Activated naive CD8-positive, alpha-beta T cell treated with anti-CD3 and anti-CD28 coated beads, Interleukin-2, amount 50 U/mL, for 24 hours (primary cell): ENCODE measurements around the gene CYB561A3.

Source experiments
- ATAC-seq: fragments of 150-1000 bp; cut with Tn5 transposase; one replicate; pipeline ENCODE4 v1.10.0; 2021
- DNase-seq: peaks from one replicate; pipeline ENCODE4 v3.0.0; 2021
- H3K27ac Mint-ChIP-seq: one replicate; pipeline ENCODE4 v1.8.0; 2021; ENCODE audit warnings: mild to moderate bottlenecking, mixed read lengths
- H3K27me3 Mint-ChIP-seq: one replicate; pipeline ENCODE4 v1.8.0; 2021; ENCODE audit warnings: mixed read lengths
- H3K36me3 Mint-ChIP-seq: one replicate; pipeline ENCODE4 v1.8.0; 2021; ENCODE audit warnings: low read depth, mixed read lengths
- H3K4me1 Mint-ChIP-seq: one replicate; pipeline ENCODE4 v1.8.0; 2021; ENCODE audit warnings: mixed read lengths
- H3K4me3 Mint-ChIP-seq: one replicate; pipeline ENCODE4 v1.8.0; 2021; ENCODE audit warnings: mild to moderate bottlenecking, moderate library complexity, mixed read lengths
- H3K9me3 Mint-ChIP-seq: one replicate; pipeline ENCODE4 v1.8.0; 2021; ENCODE audit warnings: mixed read lengths

CYB561A3 gene

GRCh38 chr11:61332797-61333549 lies 28.7 kb downstream of the CYB561A3 start, which contains the start of the genes DDB1 and TKFC:
Gene DDB1, minus strand, starts transcription at chr11:61333105. Its CDS starts 137 bp downstream, at chr11:61332968.
Gene TKFC, plus strand, starts transcription at chr11:61333228. Its CDS starts 1,501 bp downstream, at chr11:61334729.
- H3K36me3 Mint-ChIP-seq: peaks cover 35% of the 10 kb centered on the region
- H3K4me1 Mint-ChIP-seq: peaks cover 66% of the 10 kb centered on the region
- H3K9me3 Mint-ChIP-seq: no peaks in the 10 kb centered on the region
- peak; percentile 99 for DNase-seq
- H3K27ac Mint-ChIP-seq: peak within 1 kb of the TSS; percentile 98
- H3K4me3 Mint-ChIP-seq: peak within 1 kb of the TSS; percentile 97
- peak; percentile 95 for ATAC-seq
- H3K27me3 Mint-ChIP-seq: no peaks in the 10 kb centered on the region

GRCh38 chr11:61332281-61332796 lies 29.3 kb downstream of the CYB561A3 start:
- H3K27me3 Mint-ChIP-seq: no peaks in the 10 kb centered on the region
- peaks cover 72% of the 10 kb centered on the region for H3K4me1 Mint-ChIP-seq
- peak overlapping the region; percentile 98 for H3K27ac Mint-ChIP-seq
- H3K9me3 Mint-ChIP-seq: no peaks in the 10 kb centered on the region
- peak overlapping the region; percentile 97 for H3K4me3 Mint-ChIP-seq
- DNase-seq (no peak), ATAC-seq (no peak)
- H3K36me3 Mint-ChIP-seq: peaks cover 41% of the 10 kb centered on the region

GRCh38 chr11:61331651-61332050 lies 30.0 kb downstream of the CYB561A3 start:
- Mint-ChIP-seq H3K27me3 (no peaks in the 10 kb centered on the region), H3K4me1 (peaks cover 67% of the 10 kb centered on the region), H3K4me3 (peak overlapping the region; percentile 97), H3K9me3 (no peaks in the 10 kb centered on the region), H3K27ac (peak overlapping the region; percentile 98), H3K36me3 (peaks cover 43% of the 10 kb centered on the region)
- ATAC-seq: no peak
- no peak for DNase-seq

GRCh38 chr11:61329871-61330270 lies 31.8 kb downstream of the CYB561A3 start:
- Mint-ChIP-seq H3K27me3 (no peaks in the 10 kb centered on the region), H3K36me3 (peaks cover 57% of the 10 kb centered on the region), H3K4me3 (no peak overlapping the region), H3K4me1 (peaks cover 58% of the 10 kb centered on the region), H3K27ac (no peak overlapping the region), H3K9me3 (no peaks in the 10 kb centered on the region)
- ATAC-seq (no peak), DNase-seq (no peak)

- Mint-ChIP-seq H3K9me3 (no peaks in the 10 kb centered on the region), H3K27ac (no peak overlapping the region), H3K27me3 (no peaks in the 10 kb centered on the region), H3K4me3 (no peak overlapping the region), H3K4me1 (peaks cover 46% of the 10 kb centered on the region), H3K36me3 (peaks cover 64% of the 10 kb centered on the region)
- no peak for ATAC-seq
- no peak for DNase-seq
Observed at GRCh38 chr11:61328351-61328750, 33.3 kb downstream of the CYB561A3 start.

- Mint-ChIP-seq H3K36me3 (peaks cover 69% of the 10 kb centered on the region), H3K4me3 (no peak overlapping the region), H3K27ac (no peak overlapping the region), H3K9me3 (no peaks in the 10 kb centered on the region), H3K4me1 (peaks cover 45% of the 10 kb centered on the region), H3K27me3 (no peaks in the 10 kb centered on the region)
- ATAC-seq (no peak), DNase-seq (no peak)
Observed at GRCh38 chr11:61327669-61328071, 34.0 kb downstream of the CYB561A3 start.

- H3K36me3 Mint-ChIP-seq: peaks cover 72% of the 10 kb centered on the region
- no peak overlapping the region for H3K4me3 Mint-ChIP-seq
- H3K4me1 Mint-ChIP-seq: peaks cover 28% of the 10 kb centered on the region
- no peak for DNase-seq
- no peak for ATAC-seq
- no peaks in the 10 kb centered on the region for H3K27me3 Mint-ChIP-seq
- no peaks in the 10 kb centered on the region for H3K9me3 Mint-ChIP-seq
- no peak overlapping the region for H3K27ac Mint-ChIP-seq
Observed at GRCh38 chr11:61325649-61326414, 35.9 kb downstream of the CYB561A3 start.

- no peaks in the 10 kb centered on the region for H3K9me3 Mint-ChIP-seq
- ATAC-seq (no peak), DNase-seq (no peak)
- H3K4me3 Mint-ChIP-seq: no peak overlapping the region
- peaks cover 49% of the 10 kb centered on the region for H3K36me3 Mint-ChIP-seq
- no peak overlapping the region for H3K27ac Mint-ChIP-seq
- no peaks in the 10 kb centered on the region for H3K27me3 Mint-ChIP-seq
- peaks cover 1% of the 10 kb centered on the region for H3K4me1 Mint-ChIP-seq
Observed at GRCh38 chr11:61315260-61315659, 46.4 kb downstream of the CYB561A3 start.

- Mint-ChIP-seq H3K27ac (no peak overlapping the region), H3K36me3 (peaks cover 31% of the 10 kb centered on the region), H3K27me3 (no peaks in the 10 kb centered on the region), H3K9me3 (no peaks in the 10 kb centered on the region), H3K4me1 (peaks cover 5% of the 10 kb centered on the region), H3K4me3 (no peak overlapping the region)
- DNase-seq (no peak), ATAC-seq (no peak)
Observed at GRCh38 chr11:61310749-61311148, 50.9 kb downstream of the CYB561A3 start.

GRCh38 chr11:61309739-61310138 lies 51.9 kb downstream of the CYB561A3 start:
- Mint-ChIP-seq H3K9me3 (no peaks in the 10 kb centered on the region), H3K4me3 (no peak overlapping the region), H3K27me3 (no peaks in the 10 kb centered on the region), H3K27ac (peak overlapping the region; percentile 44), H3K36me3 (peaks cover 32% of the 10 kb centered on the region), H3K4me1 (peaks cover 5% of the 10 kb centered on the region)
- no peak for DNase-seq
- ATAC-seq: peak; percentile 89

GRCh38 chr11:61309141-61309540 lies 52.5 kb downstream of the CYB561A3 start:
- Mint-ChIP-seq H3K36me3 (peaks cover 37% of the 10 kb centered on the region), H3K27ac (no peak overlapping the region), H3K4me1 (peaks cover 5% of the 10 kb centered on the region), H3K4me3 (no peak overlapping the region), H3K9me3 (no peaks in the 10 kb centered on the region), H3K27me3 (no peaks in the 10 kb centered on the region)
- DNase-seq (no peak), ATAC-seq (no peak)

- H3K36me3 Mint-ChIP-seq: peaks cover 37% of the 10 kb centered on the region
- no peak for ATAC-seq
- DNase-seq: no peak
- no peak overlapping the region for H3K27ac Mint-ChIP-seq
- no peaks in the 10 kb centered on the region for H3K27me3 Mint-ChIP-seq
- H3K4me3 Mint-ChIP-seq: no peak overlapping the region
- no peaks in the 10 kb centered on the region for H3K9me3 Mint-ChIP-seq
- H3K4me1 Mint-ChIP-seq: peaks cover 5% of the 10 kb centered on the region
Observed at GRCh38 chr11:61307354-61307753, 54.3 kb downstream of the CYB561A3 start.

- ATAC-seq (no peak), DNase-seq (no peak)
- Mint-ChIP-seq H3K36me3 (peaks cover 38% of the 10 kb centered on the region), H3K4me1 (peaks cover 5% of the 10 kb centered on the region), H3K27me3 (no peaks in the 10 kb centered on the region), H3K4me3 (no peak overlapping the region), H3K9me3 (no peaks in the 10 kb centered on the region), H3K27ac (no peak overlapping the region)
Observed at GRCh38 chr11:61306221-61306620, 55.5 kb downstream of the CYB561A3 start.

GRCh38 chr11:61305417-61305816 lies 56.3 kb downstream of the CYB561A3 start:
- no peaks in the 10 kb centered on the region for H3K27me3 Mint-ChIP-seq
- no peak for ATAC-seq
- H3K27ac Mint-ChIP-seq: no peak overlapping the region
- no peak overlapping the region for H3K4me3 Mint-ChIP-seq
- peaks cover 44% of the 10 kb centered on the region for H3K36me3 Mint-ChIP-seq
- no peak for DNase-seq
- H3K9me3 Mint-ChIP-seq: no peaks in the 10 kb centered on the region
- peaks cover 6% of the 10 kb centered on the region for H3K4me1 Mint-ChIP-seq

- H3K4me3 Mint-ChIP-seq: no peak overlapping the region
- DNase-seq (no peak), ATAC-seq (no peak)
- H3K9me3 Mint-ChIP-seq: no peaks in the 10 kb centered on the region
- peaks cover 12% of the 10 kb centered on the region for H3K4me1 Mint-ChIP-seq
- H3K27ac Mint-ChIP-seq: no peak overlapping the region
- peaks cover 49% of the 10 kb centered on the region for H3K36me3 Mint-ChIP-seq
- H3K27me3 Mint-ChIP-seq: no peaks in the 10 kb centered on the region
Observed at GRCh38 chr11:61303725-61304124, 58.0 kb downstream of the CYB561A3 start.
